GM10266 (cell line): ENCODE results near the gene SPATS2.

Experiments
- DNase-seq: peaks from one replicate; pipeline ENCODE4 v3.0.0; 2012; ENCODE audit errors: extremely low spot score
- TF ChIP-seq, protein P1 (sequence below): IDR thresholded peaks from 2 replicates; pipeline ENCODE4 v1.5.1; 2012; ENCODE audit warnings: mild to moderate bottlenecking, low read depth; ENCODE audit not compliant: control insufficient read depth, insufficient read depth; ENCODE audit errors: missing control alignments

The SPATS2 gene

DNA sequence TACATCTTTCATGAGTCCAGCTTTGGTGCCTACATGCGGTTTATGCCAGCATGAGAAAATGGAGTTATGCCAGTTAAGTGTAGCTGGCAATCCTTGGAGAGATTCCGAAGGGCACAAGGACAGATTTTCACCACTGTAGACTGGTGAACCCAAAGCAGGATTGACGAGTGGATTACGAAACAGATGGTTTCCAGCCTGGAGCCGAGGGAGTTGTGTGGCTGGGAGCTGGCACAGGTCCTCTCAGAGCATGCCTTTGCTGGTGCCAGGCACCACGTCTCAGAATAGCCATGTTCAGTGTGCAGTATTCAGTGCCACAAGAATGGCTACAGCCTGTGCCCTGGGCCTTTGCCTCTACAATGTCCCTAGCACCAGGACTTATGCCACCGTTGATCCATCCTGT lies 184.8 kb downstream of the SPATS2 start:
- TF ChIP-seq, protein P1, sequence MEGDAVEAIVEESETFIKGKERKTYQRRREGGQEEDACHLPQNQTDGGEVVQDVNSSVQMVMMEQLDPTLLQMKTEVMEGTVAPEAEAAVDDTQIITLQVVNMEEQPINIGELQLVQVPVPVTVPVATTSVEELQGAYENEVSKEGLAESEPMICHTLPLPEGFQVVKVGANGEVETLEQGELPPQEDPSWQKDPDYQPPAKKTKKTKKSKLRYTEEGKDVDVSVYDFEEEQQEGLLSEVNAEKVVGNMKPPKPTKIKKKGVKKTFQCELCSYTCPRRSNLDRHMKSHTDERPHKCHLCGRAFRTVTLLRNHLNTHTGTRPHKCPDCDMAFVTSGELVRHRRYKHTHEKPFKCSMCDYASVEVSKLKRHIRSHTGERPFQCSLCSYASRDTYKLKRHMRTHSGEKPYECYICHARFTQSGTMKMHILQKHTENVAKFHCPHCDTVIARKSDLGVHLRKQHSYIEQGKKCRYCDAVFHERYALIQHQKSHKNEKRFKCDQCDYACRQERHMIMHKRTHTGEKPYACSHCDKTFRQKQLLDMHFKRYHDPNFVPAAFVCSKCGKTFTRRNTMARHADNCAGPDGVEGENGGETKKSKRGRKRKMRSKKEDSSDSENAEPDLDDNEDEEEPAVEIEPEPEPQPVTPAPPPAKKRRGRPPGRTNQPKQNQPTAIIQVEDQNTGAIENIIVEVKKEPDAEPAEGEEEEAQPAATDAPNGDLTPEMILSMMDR, result no peak
- DNase-seq, result no peak

DNA sequence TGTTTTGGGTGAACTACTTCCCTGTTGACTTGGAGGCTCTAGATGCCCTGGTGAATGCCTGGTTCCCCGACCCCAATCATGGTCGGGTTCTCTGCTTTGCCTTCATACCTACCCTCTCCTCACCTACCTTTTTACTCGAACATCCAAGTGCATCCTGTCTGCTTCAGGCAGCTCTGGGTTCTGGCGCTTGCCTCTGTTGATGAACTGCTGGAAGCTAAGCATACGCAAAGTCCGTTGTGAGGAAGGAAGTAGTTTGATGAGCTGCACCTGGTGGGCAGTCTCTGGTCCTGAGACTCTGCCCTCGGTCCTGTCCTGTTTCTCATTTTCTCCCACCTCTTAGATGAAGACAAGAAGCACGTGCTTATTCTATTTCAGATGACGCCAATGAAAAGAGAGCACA lies 185.2 kb downstream of the SPATS2 start:
- no peak for DNase-seq
- TF ChIP-seq, protein P1, result no peak

DNA sequence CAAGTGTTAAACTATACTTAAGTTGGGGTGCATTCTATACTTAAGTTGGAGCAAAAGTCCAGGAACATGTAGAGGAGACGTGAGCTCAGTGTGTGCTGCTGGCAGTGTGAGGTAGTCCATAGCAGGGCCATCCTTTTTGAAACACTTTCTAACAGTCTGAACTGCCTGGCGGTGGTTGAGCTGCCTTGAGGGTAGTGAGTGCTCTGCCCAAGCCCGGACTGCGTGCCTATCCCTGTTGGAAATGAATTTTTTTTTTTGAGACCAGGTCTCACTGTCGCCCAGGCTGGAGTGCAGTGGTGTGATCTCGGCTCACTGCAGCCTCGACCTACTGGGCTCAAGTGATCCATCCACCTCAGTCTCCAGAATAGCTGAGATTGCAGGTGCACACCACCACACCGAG lies 185.6 kb downstream of the SPATS2 start:
- TF ChIP-seq, protein P1, result no peak

DNA sequence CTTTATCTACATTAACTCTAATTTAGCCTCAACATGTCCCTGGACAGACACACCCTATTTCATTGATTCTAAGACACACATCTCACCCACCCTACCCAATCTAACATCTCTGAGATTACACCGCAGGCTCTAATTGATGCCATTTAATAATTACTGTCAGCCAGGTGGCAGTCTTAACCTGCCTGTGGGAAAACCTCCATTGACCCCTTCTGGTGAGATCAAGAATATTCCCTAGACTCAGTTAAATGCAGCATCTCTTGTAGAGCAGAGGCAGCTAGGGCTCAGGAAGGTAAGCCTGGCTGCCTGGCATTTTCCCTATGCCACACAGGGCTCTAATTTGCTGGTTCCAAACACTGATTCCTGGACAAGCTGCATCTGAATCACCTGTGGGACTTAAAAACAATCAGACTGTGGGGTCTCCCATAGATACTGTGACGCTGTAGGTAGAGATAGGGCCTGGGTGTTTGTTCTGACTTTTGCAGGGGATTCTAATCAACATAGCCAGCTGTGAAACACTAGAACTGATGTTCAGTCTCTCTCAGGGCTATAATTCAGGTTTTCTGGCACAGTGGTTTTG lies 186.3 kb downstream of the SPATS2 start:
- TF ChIP-seq, protein P1, result peak; percentile 61
- DNase-seq, result peak; percentile 70

More for the DNA sequence above, 185.6 kb downstream of the SPATS2 start:
- DNase-seq, result no peak

DNA sequence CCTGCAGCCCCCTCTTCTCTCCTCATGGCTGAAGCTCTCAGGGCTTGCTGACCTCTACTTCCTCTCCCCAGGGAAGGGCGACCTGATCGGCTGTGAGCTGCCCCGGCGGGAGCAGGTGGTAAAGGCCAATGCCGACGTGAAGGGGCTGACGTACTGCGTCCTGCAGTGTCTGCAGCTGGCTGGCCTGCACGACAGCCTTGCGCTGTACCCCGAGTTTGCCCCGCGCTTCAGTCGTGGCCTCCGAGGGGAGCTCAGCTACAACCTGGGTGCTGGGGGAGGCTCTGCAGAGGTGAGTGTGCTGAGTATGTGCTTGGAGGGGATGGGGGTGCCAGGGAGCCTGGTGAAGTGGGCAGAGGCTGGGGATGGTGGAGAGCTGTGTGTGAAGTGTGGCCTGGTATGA lies 187.0 kb downstream of the SPATS2 start:
- no peak for DNase-seq
- TF ChIP-seq, protein P1, result no peak

DNA sequence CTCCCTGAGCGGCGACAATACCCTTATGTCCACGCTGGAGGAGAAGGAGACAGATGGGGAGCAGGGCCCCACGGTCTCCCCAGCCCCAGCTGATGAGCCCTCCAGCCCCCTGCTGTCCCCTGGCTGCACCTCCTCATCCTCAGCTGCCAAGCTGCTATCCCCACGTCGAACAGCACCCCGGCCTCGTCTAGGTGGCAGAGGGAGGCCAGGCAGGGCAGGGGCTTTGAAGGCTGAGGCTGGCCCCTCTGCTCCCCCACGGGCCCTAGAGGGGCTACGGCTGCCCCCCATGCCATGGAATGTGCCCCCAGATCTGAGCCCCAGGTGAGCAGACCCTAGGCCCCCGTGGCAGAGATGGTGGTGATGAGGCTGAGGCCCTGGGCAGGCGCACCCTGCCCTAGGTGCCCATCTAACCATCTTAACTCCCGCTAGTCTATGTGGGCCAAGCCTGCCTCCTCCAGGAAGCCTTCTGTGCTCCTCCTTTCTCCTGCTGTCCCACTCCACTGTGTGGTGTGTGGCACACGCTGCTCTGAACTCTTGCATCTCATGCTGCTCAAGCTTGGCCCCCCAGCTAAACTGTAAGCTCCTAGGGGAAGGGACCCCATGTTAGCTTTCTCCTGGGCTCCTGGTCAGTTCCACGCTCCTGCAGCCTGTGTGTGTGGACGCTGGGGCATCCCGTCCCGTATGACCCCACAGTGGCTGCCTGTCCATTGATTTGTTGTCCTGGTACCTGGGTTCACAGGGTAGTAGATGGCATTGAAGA lies 188.5 kb downstream of the SPATS2 start:
- DNase-seq, result no peak
- TF ChIP-seq, protein P1, result no peak
